ENCODE results near the gene IGHMBP2. TPM values are rescaled to one million over a fixed set of nuclear protein-coding genes. Genes with fewer than 3 reads are reported as not detected.

The IGHMBP2 gene
- polyA plus RNA-seq, 4 donors, result 15.2 to 22.5 (median 16.3) TPM

DNA sequence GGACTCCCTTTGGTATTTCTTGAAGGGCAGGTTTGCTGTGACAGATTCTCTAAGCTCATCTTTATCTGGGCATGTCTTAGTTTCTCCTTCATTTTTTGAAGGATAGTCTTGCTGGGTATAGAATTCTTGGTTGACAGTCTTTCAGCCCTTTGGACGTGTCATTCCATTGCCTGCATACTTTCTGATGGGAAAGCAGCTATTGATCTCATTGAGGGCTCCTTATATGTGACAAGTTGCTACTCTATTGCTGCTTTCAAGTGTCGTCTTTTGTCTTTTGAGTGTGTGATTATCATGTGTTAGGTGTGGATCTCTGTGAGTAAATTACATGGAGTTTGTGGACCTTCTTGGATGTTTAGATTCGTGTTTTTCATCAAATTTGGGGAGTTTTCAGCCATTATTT, 21.9 kb downstream of the IGHMBP2 start:
- no peak for DNase-seq (ENCODE audit: low read depth in 4 of 4, low spot score in 3 of 4)

DNA sequence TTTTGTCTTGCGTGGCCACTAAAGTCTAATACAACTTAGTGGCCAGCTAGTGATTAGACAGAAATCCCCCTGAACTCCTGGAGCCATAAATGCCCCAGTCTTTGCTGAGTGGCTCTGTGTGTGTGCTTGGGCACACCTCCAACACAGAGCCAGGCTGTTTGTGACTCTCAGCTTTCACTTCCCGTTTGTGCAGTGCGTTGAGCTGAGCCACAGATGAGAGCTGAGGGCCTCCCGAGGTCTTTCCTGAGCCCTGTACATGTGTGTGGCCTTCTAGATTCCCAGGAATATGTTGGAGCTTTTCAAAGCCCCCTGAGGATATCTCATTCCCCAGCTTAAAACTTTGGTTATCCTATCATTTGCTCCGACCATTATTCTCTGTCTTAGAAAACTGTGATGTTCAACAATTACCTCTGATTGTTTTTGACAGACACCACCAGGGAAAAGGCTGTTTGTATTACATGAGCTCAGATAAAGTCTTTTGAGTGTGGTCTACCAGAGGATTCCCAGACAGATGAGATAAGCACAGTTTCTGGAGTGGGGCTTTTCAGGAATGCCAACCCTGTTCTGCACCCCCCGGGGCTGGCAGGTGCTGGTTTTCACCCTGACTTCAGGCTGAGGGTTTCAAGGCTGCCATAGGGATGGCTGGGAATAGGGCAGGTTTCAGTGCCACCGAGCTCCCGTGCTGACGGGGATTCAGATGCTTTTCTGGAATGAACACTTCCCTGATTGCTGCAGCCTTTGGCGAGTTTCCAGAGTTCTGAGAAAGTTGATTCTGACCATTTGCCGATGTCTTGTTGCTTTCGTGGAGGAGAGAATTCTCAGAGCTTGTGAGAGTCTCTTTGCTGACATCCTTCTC, 23.8 kb downstream of the IGHMBP2 start:
- DNase-seq (ENCODE audit: low read depth in 4 of 4, low spot score in 3 of 4), result no peak

DNA sequence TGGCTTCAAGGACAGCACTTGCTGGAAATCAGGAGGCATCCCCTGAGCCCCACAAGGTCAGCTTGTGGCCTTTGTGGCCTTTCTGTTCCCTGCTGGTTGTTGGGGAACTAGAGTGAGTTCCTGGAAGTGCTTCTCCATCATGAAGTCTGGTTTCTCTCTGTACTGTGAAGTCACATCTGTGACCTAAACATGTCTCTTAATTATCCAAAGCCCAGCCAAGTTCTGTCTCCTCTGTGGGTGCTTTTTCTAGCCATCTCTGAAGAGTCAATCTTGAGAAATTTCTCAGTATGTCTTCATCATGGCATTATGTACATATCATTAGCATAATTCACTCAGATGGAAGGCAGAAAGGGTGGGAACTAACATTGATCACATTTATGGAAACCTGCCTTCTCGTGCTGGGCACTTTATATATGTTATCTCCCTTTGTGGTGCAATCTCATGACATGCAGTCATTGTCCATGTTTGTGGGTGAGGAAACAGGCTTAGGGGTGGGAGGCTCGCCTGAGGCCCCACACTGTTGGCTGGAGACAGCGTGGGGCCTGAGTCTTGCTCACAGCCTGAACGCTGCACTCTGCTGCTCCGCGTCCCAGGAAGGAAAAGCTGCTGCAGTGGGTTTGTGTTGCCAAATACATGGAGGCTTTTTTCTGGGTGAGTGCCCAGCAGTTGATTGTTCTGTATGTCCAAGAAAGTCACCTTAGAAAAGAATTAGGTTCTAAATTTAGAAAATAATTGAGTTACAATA, 24.6 kb downstream of the IGHMBP2 start:
- no peak for DNase-seq (ENCODE audit: low read depth in 4 of 4, low spot score in 3 of 4)

DNA sequence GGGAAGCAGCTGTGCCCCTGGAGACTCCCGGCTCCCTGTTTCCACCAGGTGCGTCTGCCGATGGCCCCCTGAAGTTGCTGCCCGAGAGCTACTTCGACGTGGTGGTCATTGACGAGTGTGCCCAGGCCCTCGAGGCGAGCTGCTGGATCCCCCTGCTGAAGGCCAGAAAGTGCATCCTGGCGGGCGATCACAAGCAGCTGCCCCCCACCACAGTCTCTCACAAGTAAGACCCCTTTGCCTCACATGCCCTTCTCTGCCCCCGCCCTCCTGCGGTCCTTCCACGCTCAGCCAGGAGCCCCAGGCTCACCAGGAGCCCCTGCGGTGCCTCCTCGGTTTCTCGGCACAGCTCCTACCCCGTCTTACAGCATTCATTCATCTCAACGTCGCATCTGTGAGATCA, 25.4 kb downstream of the IGHMBP2 start:
- DNase-seq (ENCODE audit: low read depth in 4 of 4, low spot score in 3 of 4), result no peak

DNA sequence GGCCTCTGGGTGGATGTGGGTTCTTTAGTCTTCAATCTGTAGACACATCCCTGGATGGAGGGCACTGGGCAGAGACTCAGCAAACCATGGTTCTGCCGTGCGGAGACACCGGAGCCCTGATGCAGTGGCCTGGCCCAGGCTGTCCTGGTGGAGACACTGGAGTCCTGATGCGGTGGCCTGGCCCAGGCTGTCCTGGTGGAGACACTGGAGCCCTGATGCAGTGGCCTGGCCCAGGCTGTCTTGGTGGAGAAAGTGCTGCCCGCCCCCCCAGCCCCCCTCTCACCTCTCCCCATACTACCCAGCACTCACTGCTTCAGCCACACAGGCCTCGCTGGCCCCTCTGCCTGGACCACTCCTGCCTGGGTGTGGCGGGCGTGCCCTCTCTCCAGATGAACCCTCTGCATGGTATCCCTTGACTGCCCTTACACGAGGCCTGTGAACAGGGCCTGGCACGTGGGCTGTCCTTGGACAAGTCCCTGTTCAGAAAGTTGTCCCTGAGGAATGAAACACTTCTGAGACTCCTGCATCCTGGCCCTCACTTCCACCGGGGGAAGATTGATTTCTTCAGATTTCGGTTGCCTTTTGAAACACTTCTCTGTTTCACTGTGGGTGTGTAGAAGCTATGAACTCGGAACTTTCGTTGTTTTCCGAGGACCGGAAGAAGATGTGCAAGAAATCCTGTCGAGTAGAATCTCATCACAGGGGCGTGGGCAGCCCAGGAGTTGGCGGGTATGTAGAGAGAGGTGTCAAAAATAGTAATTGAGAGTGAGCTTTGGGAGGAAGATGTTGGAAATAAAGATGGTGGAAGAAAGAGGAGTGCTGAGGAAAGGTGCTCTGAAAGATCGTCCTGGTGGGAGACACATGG, 26.2 kb downstream of the IGHMBP2 start:
- no peak for DNase-seq (ENCODE audit: low read depth in 4 of 4, low spot score in 3 of 4)

DNA sequence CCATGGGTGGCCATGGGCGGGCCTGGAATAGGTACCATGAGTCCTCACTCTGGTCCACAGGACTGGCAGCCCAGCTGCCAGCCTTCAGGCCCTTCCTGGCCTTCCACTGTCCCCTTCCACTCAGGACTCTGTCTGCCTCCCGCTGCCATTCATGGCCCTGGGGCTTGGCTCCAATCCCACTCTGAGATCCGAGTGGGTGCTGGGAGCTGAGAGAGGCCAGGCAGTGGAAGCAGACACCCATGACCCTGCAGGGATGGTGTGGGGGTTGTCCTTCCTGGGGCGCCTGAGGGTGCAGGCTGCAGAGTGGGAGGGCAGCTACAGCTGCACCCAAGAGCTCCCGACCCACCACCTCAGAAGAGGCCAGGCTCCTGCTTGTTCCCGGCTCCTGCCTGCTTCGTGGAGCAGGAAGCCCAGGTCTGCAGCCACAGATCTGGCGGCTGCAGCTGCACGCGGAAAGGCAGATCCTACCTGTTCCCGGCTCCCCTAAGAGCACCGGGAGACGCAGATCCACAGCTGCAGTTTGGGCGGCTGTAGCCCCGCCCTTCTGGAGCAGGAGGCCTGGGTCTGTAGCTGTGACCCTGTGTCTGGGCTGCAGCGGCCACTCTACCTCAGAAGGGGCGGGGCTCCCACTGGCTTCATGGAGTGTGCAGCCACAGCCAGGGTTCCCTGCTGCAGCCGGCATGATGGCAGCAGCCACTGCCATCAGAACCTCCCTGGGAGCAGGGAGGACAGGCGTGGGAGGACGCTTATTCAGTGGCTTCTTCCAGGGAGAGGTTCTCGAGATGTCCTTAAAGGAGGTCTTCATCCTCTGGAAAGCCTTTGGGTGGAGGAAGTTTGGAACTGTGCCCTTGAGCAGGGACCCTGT, 27.5 kb downstream of the IGHMBP2 start:
- no peak for DNase-seq (ENCODE audit: low read depth in 4 of 4, low spot score in 3 of 4)

DNA sequence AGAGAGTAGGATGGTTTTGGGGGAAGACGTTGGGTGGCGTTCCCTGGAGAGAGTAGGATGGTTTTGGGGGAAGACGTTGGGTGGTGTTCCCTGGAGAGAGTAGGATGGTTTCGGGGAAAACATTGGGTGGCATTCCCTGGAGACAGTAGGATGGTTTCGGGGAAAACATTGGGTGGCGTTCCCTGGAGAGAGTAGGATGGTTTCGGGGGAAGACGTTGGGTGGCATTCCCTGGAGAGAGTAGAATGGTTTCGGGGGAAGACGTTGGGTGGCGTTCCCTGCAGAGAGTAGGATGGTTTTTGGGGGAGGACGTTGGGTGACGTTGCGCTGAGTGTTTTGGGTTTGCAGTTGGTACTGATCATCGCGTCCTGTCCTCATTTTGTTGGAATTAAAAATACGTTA, 28.2 kb downstream of the IGHMBP2 start:
- DNase-seq (ENCODE audit: low read depth in 4 of 4, low spot score in 3 of 4), result no peak

DNA sequence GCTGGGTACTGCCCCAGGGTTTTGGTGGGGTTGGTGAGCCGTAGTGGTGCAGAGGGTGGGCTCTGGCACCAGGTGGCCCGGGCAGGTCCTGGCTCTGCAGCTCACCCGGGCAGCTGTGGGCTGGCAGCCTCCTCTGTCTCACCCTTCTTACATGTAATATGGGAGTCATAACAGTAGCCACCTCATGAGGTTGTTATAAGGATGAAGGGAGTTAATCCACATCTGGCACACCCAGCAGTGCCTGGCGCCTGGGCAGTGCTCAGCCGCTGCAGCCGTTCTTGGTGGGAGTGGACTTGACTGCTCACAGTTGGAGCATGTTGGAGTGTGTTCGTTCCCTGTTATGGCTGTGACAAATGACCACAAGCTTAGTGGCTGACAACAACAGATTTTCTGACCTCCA, 28.7 kb downstream of the IGHMBP2 start:
- DNase-seq (ENCODE audit: low read depth in 4 of 4, low spot score in 3 of 4), result no peak

DNA sequence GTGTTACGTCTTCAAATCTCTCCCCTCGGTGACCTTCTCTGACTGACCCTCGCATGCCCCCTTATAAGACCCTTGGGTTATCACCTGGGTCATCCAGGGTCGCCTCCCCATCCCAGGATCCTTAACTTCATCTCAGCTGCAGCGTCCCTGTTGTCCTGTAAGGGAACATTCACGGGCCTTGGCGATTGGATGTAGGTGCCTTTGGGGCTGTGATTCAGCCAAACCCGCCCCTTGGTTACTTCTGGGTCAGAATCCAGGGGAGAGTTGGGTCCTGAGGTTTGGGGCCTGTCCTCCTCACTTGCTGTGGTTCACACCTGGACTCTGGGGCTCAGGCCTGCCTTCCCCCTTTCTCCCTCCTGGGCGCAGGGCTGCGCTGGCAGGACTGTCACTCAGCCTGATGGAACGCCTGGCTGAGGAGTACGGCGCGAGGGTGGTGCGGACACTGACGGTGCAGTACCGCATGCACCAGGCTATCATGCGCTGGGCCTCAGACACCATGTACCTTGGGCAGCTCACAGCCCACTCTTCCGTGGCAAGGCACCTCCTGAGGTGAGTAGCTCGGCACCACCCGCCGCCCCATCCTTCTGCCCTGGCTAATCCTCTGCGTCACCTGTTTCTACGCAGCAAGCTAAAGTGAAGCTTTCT, 29.4 kb downstream of the IGHMBP2 start:
- DNase-seq (ENCODE audit: low read depth in 4 of 4, low spot score in 3 of 4), result no peak

DNA sequence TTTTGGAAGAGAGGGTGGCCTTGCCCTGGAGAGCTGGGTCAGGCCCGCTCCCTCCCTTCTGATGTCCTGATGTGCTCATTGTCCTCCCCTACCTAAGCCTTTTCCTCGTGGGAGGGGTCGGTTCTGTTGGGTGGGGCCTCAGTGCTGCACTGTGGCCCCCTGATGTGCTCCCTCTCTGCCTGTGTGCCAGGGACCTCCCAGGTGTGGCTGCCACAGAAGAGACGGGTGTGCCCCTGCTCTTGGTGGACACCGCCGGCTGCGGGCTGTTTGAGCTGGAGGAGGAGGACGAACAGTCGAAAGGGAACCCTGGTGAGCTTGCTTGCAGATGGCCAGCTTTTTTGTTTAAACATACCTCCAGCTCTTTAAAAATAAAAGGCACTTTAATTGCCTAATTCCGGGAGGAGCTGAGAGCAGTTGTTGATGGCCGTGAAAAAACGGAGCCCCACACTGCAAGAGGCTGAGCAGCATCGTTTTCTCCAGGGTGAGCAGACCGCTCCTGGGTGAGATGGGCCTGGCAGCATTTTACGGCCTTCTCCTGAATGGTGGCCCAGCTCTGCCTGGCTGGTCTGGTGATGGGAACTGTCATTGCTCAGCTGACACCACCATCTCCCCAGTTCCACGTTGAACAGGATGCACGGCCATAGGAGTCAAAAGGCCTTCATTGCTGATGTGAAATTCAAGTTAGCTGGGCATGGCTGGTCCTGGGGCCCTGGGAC, 30.1 kb downstream of the IGHMBP2 start:
- DNase-seq (ENCODE audit: low read depth in 4 of 4, low spot score in 3 of 4), result no peak

DNA sequence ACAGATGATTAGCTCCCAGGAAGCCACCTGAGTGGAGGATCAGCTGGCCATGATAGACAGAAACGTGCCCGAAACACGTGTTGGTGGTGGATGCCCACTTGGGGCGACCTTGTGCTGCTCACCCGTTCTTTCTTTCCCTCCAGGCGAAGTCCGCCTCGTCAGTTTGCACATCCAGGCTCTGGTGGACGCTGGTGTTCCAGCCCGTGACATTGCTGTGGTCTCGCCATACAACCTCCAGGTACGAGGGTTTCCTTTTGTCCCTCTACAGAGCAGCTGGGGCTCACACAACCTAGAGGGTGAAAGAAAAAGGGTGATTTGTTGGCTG, 30.6 kb downstream of the IGHMBP2 start:
- no peak for DNase-seq (ENCODE audit: low read depth in 4 of 4, low spot score in 3 of 4)

DNA sequence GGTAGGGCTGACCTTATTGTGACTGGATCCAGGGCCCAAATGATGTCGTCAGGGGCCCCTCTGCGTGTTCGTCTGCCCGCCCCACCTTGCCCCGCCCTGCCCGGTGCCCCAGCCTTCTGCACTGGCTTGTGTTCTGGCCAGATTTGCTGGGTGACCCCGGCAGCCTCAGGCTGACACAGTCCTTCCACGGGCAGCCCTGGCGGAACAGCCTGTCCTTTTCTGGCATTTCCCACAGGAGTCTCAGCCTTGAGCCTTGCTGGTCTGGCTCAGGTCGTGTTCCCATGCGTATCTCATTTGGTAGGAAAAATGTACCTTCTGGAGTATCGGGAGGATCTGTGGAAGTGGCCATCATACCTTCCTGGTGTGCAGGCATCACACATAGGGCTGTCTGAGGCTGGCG, 31.0 kb downstream of the IGHMBP2 start:
- DNase-seq (ENCODE audit: low read depth in 4 of 4, low spot score in 3 of 4), result no peak

DNA sequence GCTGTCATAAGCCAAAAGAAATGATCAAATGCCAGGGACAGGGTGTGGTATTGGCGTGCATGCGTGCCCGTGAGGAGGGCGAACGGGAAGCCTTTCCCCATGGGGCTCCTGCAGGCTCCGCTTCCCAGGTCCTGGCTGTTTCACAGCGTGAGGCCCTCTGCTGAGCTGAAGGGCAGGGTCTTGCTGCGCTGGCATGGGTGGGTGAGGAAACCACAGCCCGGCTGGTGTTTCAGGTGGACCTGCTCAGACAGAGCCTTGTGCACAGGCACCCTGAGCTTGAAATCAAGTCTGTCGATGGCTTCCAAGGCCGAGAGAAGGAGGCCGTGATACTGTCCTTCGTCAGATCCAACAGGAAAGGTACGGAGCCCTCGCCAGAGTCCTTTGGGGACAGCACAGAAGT, 31.4 kb downstream of the IGHMBP2 start:
- no peak for DNase-seq (ENCODE audit: low read depth in 4 of 4, low spot score in 3 of 4)

DNA sequence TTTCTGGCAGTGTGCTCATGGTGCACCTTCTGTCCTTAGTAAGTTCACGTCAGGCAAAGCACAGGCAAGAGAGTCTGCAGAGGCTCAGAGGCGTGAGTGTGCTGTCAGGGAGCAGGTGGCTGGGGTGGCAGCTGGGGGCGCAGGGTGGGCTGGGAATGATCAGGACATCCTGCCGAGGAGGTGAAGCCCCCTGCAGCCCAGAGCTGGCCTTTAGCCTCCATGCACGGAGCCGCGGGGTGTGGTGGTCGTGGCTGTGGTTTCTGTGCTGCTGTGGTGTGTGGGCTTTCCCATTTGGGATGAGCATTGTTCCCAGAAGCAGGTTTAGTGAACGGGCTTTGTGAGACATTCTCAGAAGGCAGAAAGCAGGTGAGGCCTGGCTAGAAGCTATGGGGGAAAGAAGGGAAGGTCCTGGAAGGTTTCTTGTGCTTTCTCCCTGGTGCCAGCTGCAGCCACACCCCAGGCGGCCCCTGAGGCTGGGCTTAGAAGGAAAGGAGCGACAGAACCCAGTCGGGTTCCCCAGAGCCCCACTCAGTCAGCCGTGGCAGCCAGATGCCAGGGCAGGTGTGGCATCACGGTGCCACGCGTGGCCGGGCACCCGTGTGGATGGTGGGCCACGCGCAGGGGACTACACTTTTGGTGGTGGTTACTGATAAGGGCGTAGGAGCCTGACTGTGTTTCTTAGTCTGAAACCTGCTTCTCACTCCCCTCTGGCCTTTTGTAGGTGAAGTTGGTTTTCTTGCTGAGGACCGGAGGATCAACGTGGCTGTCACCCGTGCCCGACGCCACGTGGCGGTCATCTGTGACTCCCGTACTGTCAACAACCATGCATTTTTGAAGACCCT, 32.0 kb downstream of the IGHMBP2 start:
- DNase-seq (ENCODE audit: low read depth in 4 of 4, low spot score in 3 of 4), result no peak

DNA sequence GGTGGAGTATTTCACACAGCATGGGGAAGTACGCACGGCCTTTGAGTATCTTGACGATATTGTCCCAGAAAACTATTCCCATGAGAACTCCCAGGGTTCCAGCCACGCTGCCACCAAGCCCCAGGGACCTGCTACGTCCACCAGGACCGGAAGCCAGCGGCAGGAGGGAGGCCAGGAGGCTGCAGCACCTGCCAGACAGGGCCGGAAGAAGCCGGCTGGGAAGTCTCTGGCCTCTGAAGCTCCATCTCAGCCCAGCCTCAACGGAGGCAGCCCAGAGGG, 32.6 kb downstream of the IGHMBP2 start:
- no peak for DNase-seq (ENCODE audit: low read depth in 4 of 4, low spot score in 3 of 4)

DNA sequence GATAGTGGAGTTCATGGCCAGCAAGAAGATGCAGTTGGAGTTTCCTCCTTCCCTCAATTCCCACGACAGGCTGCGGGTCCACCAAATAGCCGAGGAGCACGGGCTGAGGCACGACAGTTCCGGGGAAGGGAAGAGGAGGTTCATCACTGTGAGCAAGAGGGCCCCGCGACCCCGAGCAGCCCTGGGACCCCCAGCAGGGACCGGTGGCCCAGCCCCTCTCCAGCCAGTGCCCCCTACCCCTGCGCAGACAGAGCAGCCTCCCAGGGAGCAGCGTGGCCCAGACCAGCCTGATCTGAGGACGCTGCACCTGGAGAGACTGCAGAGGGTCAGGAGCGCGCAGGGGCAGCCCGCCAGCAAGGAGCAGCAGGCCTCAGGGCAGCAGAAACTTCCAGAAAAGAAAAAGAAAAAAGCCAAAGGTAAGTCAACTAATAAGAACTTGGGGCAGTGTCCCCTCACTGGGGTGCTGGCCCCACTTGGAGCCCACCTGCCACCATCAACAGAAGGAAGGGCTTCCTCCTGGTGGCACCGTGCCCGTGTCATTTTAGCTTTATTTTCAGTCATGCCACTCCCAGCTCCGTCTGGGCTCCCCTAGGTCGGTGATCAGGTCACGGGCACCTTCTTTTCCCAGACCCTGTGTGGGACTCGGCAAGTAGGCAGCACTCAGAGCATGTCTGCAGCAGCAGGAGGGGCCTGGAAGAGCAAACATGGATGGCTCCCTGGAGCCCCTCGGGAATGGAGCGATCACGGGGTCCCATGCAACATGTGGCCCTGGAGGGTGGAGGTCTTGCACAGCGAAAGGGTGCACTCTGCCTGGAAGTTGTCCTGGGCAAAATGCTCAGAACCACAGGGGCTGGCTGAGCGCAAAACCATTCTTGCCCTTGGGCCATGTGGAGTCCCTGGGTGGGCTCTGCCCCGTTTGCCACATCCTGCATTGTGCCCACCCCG, 33.3 kb downstream of the IGHMBP2 start:
- no peak for DNase-seq (ENCODE audit: low read depth in 4 of 4, low spot score in 3 of 4)

DNA sequence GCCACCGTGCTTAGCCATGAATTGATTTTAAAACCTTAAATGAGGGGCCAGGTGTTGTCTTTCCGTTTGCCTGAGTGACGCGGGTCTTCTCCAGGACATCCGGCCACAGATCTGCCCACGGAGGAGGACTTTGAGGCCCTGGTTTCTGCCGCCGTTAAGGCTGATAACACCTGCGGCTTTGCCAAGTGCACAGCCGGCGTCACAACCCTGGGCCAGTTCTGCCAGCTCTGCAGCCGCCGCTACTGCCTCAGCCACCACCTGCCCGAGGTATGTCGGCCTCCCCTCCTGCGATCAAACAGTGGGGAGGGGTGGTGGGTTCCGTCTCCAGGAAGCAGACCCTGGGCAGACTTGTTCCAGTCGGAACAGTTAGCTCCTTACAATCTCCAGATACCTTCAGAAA, 34.4 kb downstream of the IGHMBP2 start:
- DNase-seq (ENCODE audit: low read depth in 4 of 4, low spot score in 3 of 4), result no peak

All from right renal pelvis (tissue), 4 donors.